Cerebellar nuclear complex (tissue), 1 donor: ENCODE data around the gene EEF1G.
"Not testable (repeated sequence)": the region's sequence is repeated elsewhere in the genome, so short reads cannot be mapped to it uniquely, and the experiment has no call there.

ENCODE experiments used
- DNase-seq, 2 experiments: peaks; one replicate each; lab custom pipeline; 2025; lab: John Stamatoyannopoulos, UW

The EEF1G gene

GRCh38 chr11:62603776-62604299, 30.1 kb upstream of the EEF1G start:
- DNase-seq = no peak

DNA sequence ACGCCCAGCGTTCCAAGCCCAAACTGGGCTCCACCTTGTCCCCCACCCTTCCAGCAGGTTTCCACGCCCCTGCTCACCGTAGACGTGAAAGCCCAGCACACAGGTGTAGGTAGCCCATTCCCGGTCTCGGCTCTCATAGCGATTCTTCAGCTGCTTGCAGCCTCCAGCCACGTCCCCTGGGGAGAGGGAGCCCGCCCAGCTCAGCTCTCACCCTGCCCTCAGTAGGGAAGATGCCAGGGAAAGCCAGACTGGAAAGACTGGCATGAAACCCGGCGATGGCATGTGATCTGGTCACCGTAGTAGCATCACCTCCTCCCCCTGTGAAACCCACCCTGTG, 29.3 kb upstream of the EEF1G start:
- DNase-seq = no peak

- DNase-seq = peak in 1 of 2 experiments; percentile 2
Observed at GRCh38 chr11:62602141-62603071, 28.7 kb upstream of the EEF1G start.

GRCh38 chr11:62601372-62602140, 27.9 kb upstream of the EEF1G start, which contains the start of gene MTA2:
MTA2 (minus strand) TSS chr11:62601865; CDS start chr11:62601450, 415 bp downstream.
- DNase-seq = peak; percentile 82 to 93

- DNase-seq = no peak
Observed at GRCh38 chr11:62601122-62601371, 27.4 kb upstream of the EEF1G start.

DNA sequence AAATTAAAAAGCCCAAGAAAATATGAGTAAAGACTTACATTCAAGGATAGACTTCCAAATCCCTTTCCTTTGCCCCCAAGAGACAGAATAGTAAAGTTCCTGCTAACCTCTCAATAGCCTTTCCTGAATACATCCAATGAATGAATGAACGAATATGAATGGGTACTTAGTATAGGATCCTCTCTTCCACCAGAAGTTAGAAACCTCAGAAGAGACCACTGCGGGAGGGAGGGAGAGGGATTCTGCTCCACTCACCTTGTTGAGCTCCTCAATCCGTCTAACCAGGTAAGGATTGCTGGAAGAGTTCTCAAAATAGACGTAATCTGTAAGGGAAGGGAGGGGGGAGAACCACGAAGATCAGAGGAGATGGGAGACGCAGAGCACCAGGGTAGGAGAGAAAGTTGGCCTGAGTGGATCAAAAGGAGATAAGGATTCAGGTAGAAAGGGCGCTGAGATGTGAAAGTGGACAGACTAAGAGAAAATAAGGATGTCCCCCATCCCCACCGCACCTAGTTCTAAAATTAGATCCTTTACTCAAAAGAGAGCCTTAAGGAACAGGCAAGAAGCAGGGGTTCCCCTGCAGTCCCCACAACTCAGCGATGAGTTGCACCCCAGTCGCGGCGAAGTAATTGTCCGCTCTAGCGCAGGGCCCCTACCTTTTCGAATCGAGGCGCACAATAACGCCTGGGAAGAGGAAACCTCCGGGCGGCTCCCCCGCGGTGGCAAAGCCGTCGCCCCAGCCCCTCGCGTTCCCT, 26.9 kb upstream of the EEF1G start:
- no peak for DNase-seq

DNA sequence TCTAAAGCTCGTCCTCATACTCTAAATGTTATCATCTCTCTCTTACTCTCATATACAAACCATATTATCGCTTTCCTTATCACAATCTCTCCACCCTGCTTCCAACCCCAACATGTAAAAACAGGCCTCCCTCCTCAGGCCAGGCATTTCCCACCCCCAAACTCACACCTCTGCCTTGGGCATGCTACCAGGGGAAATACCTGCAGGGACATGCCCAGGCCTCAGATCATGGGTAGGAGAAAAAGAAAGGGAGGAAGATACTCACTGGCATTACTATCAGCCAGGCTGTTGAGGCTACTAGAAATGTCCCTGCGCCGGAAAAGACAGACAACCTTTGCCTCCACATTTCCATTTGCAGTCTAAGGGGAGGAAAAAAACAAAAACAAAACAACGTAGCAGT, 26.2 kb upstream of the EEF1G start:
- no peak for DNase-seq

- DNase-seq = peak in 1 of 2 experiments; percentile 16
Observed at GRCh38 chr11:62599069-62599696, 25.5 kb upstream of the EEF1G start.

DNA sequence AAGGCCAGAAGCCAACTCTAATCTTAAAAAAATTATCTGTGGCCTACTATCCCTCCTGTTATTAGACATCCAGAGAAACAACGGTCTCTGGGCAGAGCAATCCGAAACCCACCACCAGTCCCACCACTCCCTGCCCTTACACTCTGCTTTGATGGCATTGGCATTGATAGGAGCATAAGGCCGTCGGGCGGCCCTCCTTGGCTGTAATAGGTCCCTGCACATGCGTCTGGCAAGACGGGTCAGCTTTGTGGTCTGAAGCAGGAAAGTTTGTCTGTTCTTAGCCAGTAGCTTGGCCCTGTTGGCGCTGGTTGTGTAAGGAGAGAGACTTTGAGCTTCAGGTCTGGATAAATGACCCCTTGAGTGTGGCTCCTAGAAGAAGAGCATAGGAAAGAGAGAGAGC, 21.4 kb upstream of the EEF1G start:
- no peak for DNase-seq

GRCh38 chr11:62593434-62594044, 19.8 kb upstream of the EEF1G start:
- no peak for DNase-seq

DNA sequence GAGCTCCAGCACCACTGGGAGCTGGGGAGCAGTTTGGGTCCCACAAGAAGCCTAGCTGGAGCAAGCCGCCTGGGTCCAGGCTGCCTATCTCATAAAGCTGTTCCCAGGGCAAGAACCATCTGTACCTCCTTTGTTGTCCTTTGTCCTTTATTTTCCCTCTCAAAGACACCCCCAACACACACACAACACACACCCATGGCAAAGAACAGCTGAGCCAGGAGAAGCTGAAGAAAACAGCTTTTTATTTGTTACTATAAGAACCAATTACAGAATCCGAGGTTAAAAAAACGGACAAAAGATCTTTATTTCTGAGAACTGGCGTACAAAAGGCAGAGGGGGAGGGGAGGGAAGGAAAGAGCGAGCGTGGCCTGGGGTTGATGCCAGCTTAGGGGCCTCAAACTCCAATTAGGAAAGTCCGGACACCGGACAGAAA, 19.3 kb upstream of the EEF1G start:
- no peak for DNase-seq

DNA sequence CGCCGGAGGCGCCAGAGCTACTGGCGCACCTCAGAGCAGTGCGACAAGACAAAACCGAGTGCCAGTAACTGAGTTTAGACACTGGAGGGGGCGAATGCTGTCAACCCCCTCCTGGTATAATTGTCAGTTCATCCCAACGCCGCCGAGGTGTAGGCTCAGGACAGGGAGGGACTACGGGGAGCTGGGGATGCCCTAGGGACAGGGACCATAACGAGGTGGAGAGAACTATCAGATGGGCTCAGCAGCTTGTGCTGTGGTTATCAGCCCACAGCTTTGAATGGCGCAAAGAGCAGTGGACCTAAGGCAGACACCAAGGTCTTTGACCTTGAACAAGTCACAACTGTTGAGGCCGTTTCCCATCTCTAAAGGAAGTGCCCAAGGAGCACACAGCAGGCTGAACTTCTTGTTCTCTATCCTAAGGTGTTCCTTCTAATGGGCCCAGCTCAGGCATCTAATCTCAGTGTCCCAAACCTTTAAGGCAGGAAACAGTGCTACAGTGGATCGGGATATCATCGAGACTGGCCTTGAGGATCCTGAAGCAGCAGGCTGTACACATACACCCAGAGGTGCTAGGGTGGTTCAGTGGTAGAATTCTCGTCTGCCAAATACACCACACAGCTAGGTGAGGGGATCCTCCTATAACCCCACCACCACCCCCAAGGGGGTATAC, 18.6 kb upstream of the EEF1G start:
- DNase-seq = no peak

DNA sequence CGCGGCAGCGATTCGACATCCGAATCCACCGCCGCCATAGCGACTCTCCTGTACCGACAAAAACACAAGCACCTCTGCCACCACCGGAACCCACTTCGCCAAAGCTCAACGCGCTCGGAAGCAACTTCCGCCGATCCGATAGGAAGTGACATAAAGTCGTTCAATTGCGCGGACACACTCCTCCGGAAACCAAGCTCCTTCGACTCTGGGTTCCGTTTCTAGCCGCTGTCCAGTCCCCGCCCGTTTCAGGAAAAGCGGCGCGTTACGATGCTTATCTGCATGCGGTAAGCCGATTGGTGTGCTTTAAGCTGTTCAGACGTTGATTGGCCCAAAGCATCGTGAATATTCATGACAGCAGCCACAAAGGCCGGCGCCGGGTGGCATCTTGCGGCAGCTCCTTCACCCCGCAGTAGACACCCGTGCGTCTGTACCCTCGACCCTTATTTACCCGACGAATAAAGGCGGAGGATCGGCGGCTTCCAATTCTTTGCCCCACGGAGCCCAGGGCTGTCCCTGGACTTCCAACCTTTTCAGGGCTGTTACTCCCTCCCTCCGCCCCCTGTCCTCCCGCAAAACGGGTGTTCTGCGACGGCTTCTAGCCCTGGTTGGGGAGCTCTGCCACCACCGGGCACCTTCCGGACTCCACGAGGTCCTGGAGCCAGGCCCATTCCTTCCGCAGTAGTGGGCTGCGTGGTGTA, 17.9 kb upstream of the EEF1G start, which contains the start of gene TUT1:
Gene TUT1 (minus strand): TSS at position 76 of the 698 bp plus-strand sequence. CDS start 38 bp downstream, at position 38.
- peak; percentile 95 to 98 for DNase-seq

- DNase-seq = no peak
Observed at GRCh38 chr11:62588966-62589637, 15.4 kb upstream of the EEF1G start.

DNA sequence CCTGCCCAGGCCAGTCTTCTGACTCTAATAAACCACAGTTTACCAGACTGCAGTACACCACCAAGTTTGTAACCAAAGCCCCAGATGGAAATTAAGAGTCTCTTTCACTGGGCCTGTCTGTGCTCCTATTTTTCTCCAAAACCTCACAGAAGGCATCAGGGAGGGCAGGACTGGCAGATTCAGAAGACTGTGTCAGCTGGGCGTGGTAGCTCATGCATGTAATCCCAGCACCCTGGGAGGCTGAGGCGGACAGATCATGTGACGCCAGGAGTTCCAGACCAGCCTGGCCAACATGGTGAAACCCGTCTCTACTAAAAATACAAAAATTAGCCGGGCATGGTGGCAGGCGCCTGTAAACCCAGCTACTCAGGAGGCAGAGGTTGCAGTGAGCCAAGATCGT, 11.7 kb upstream of the EEF1G start:
- DNase-seq = not testable (repeated sequence)

GRCh38 chr11:62581735-62582134, 8.0 kb upstream of the EEF1G start:
- DNase-seq = not testable (repeated sequence)

DNA sequence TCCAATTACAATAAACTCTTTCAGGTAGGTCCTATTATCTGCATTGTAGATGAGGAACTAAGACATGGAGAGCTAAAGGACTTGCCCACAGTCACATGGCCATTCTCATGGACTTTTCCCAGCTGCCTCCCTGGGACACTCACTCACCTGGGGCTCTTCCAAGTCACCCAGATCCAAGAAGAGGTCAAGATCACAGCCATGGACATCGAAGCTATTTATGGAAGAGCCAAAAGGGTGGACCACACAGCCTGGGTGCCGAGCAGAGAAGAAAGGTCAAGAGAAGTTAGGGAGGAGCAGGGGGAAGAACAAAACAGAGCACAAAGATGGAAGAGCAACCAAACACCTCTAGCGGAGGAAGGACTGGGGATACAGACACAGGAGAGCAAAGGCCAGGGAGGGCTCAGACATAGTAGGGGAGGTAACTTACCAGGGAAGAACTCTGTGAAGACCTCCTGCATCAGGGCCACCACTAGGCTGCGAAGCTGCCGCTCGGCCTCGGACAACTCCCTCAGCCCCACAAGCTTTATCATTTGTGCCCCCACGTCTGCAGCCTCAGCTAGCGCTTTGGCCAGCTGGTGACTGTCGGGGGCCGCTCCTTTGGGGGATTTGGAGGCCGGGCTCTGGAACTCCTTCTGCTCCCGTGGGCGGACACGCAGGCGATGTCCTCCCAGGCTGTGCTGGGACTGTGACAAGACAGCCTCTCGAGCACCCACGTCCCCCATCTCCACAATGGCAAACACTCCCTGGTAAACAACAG, 7.4 kb upstream of the EEF1G start:
- DNase-seq = no peak

DNA sequence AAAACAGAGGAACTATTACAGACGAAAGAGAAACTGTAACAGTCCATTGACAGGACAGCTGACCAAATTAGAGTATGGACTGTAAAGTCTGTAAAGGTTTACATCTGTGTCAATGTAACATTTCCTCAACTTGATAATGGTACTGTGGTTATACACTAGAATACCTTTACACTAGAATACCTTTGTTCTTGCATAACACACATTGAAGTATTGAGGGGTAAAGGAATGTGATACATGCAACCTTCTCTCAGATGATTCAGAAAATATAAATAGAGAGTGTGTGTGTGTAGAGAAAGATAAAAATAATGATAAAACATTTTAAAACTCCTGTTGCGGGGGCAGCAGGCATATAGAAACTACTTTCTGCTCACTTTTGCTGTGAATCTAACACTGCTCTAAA, 5.6 kb upstream of the EEF1G start:
- DNase-seq = no peak

GRCh38 chr11:62578541-62578940, 4.8 kb upstream of the EEF1G start:
- DNase-seq = no peak
